Measurements from ENCODE around the gene USP19. TPM values are rescaled to one million over a fixed set of nuclear protein-coding genes. Genes with fewer than 3 reads are reported as not detected.
A peak's percentile ranks its signal among the peaks of the same experiment; 100 is the strongest.

The USP19 gene
- total and polyA plus RNA-seq, 4 donors = 32.5 to 54.4 (median 45.9) TPM

DNA sequence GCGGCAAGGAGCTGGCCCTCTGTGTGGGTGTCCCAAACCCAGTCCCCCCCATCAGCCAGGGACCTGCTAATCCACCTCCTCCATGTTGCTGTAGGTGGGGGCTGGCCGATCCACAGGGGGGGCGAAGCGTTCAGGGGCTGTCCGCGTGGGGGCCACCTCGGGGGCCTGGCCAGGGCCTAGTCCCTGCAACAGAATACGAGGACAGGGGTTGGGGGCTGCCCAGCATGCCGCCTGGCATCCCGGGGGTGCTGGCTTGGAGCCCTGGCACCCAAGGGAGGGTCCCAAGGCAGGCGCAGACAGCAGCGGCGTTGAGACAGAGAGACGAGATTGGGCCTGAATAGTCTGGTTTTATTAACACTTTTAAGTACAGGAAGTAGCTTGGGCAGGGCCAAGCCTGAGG lies 12.3 kb downstream of the USP19 start:
- peaks cover 63% of the 10 kb centered on the region for H3K36me3 ChIP-seq (ENCODE audit: control insufficient read depth, insufficient read depth, low read length)
- no peaks in the 10 kb centered on the region for H3K9me3 ChIP-seq (ENCODE audit: control insufficient read depth, insufficient read depth, low read length)
- no peak overlapping the region for H3K4me3 ChIP-seq (ENCODE audit: low read depth, low read length)
- H3K27ac ChIP-seq (ENCODE audit: low read depth, low read length) = no peak overlapping the region
- no peaks in the 10 kb centered on the region for H3K27me3 ChIP-seq (ENCODE audit: control insufficient read depth, insufficient read depth, low read length)
- 88% methylated on average over 10 of the region's 14 CpGs for whole genome bisulfite sequencing (ENCODE audit: insufficient coverage)
- DNase-seq (ENCODE audit: low read depth in 4 of 6, low spot score in 6 of 6) = no peak
- H3K4me1 ChIP-seq (ENCODE audit: control insufficient read depth, insufficient read depth, low read length) = peaks cover 18% of the 10 kb centered on the region

DNA sequence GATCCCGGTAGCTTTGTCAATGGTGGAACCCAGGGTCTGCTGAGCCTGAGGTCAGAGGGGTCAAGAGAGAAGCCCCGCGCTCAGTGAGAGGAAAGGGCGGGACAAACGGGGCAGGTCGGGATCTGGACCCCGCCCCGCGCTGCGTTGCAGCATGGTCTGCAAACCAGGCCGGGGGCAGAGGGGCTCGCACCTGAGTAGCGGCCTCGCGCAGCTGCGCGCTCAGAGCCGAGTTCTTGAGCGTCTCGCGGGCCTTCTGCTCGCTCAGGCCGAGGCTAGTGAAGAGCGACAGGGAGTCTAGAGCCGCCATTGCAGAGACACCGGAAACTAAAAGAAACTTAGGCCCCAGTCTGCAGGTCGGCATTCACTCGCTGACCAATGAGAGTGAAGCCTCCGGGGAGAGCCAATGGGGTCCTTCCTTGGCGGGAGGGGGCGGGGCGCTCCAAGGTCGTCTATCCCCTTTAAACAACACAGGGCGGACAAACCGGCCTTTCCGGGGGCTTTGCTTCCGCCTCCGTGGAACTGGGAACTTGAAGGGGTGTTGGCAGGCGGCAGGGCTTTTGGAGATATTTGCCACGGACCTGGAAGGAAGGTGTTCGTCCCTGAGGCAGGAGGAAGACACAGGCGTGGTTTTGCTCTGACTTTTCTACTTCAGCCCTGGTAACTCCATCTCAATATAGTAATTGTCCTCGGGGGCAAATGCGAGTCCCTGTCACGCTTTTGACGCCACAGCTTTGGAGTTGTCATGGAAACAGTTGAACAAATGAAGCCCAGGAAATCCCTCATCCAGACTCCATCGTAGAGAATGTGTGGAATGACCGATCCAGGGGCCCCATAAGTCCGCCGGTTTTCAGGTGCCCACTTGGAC lies 16.0 kb downstream of the USP19 start, which contains the start of gene QARS1:
QARS1 (minus strand) TSS at position 331 of the 865 bp plus-strand sequence; CDS start at position 307, 24 bp downstream.
- no peaks in the 10 kb centered on the region for H3K9me3 ChIP-seq (ENCODE audit: control insufficient read depth, insufficient read depth, low read length)
- H3K27ac ChIP-seq (ENCODE audit: low read depth, low read length) = peak within 1 kb of the TSS; percentile 84
- H3K4me1 ChIP-seq (ENCODE audit: control insufficient read depth, insufficient read depth, low read length) = peaks cover 21% of the 10 kb centered on the region
- H3K36me3 ChIP-seq (ENCODE audit: control insufficient read depth, insufficient read depth, low read length) = peaks cover 62% of the 10 kb centered on the region
- peak; percentile 83 to 99 (median 92) for DNase-seq (ENCODE audit: low read depth in 4 of 6, low spot score in 6 of 6)
- peak within 1 kb of the TSS; percentile 97 for H3K4me3 ChIP-seq (ENCODE audit: low read depth, low read length)
- under 1% methylated on average over 47 of the region's 50 CpGs for WGBS (ENCODE audit: insufficient coverage)
- no peaks in the 10 kb centered on the region for H3K27me3 ChIP-seq (ENCODE audit: control insufficient read depth, insufficient read depth, low read length)

DNA sequence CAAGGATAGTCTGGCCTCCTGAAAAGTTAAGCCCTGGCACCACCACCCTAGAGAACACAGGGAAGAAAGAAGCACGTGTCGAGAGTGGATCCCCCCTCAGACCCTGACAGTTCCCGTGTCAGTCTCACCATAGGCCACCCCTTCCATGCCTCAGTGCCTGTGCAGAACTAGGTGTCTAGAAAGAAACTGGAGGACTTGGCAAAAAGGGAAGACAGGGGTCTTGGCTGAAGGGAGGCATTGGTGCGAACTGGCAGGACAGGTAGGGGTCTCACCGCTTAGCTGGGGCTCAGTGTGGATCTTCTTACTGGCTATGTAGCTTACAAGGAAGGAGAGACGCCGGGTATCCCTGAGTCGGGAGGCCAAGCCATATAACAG lies 16.6 kb downstream of the USP19 start:
- peaks cover 21% of the 10 kb centered on the region for H3K4me1 ChIP-seq (ENCODE audit: control insufficient read depth, insufficient read depth, low read length)
- H3K27me3 ChIP-seq (ENCODE audit: control insufficient read depth, insufficient read depth, low read length) = no peaks in the 10 kb centered on the region
- WGBS (ENCODE audit: insufficient coverage) = 3% methylated on average over 5 of the region's 8 CpGs
- peak overlapping the region; percentile 97 for H3K4me3 ChIP-seq (ENCODE audit: low read depth, low read length)
- H3K27ac ChIP-seq (ENCODE audit: low read depth, low read length) = peak overlapping the region; percentile 81
- H3K9me3 ChIP-seq (ENCODE audit: control insufficient read depth, insufficient read depth, low read length) = no peaks in the 10 kb centered on the region
- no peak for DNase-seq (ENCODE audit: low read depth in 4 of 6, low spot score in 6 of 6)
- peaks cover 63% of the 10 kb centered on the region for H3K36me3 ChIP-seq (ENCODE audit: control insufficient read depth, insufficient read depth, low read length)

DNA sequence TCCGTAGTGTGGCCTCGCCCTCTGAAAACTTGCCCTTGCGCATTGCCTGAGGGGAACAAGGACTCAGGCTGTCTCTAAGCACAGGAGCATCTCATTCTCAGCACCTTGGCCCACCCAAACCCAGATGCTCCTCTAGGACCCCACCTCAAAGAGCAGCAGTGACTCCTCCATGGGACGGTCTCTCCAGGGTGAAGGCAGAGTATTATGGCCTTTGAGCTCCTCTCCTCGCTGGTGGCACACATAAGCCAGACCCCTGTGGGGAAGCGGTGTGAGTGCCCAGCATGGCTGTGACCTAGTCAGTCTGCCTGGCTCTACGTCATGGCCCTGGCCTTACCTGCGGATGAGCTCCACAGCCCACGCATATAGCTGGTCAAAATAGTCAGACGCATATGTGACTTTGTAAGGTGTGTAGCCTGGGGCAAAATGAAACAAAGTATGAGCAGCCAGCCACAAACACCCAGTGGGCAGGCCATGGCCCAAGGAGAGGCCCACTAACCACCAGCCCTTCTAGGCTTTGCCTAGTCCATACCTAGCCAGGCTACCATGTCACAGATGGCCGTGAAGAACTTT lies 20.5 kb downstream of the USP19 start:
- DNase-seq (ENCODE audit: low read depth in 4 of 6, low spot score in 6 of 6) = no peak
- Histone ChIP-seq H3K4me1 (ENCODE audit: control insufficient read depth, insufficient read depth, low read length) (peaks cover 20% of the 10 kb centered on the region), H3K9me3 (ENCODE audit: control insufficient read depth, insufficient read depth, low read length) (no peaks in the 10 kb centered on the region), H3K27ac (ENCODE audit: low read depth, low read length) (no peak overlapping the region), H3K4me3 (ENCODE audit: low read depth, low read length) (no peak overlapping the region), H3K27me3 (ENCODE audit: control insufficient read depth, insufficient read depth, low read length) (no peaks in the 10 kb centered on the region), H3K36me3 (ENCODE audit: control insufficient read depth, insufficient read depth, low read length) (peaks cover 65% of the 10 kb centered on the region)
- 95% methylated on average over 9 of the region's 11 CpGs for WGBS (ENCODE audit: insufficient coverage)

DNA sequence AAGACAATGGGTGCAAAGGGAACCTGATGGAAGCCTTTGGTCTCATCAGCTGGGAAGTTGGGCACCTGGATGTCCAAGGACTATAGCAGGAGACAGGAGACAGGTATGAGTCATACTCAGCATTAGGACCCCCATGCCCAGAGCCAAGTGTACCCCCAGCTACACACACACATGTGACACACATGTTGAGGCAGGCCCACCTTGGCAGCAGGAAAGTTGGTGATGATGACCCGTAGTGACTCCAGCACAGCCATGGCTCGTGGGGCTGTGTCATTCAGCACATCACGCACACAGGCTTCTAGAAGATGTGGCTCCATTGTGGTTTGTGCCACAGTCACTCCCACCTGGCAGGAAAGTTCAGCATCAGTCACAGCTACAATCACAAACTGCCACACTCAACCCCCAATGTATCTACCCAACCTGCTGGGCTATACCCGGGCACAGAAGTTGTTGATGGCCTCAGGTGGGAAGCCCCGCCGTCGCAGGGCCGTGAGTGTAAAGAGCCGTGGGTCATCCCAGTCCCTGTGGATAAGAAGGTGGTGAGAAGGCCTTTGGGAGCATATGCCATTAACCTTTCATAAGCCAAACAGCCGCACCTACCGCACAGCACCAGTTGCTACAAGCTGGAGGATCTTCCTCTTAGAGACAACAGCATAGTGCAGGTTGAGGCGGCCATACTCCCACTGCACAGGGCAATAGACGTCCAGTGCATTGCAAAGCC lies 21.6 kb downstream of the USP19 start:
- H3K4me1 ChIP-seq (ENCODE audit: control insufficient read depth, insufficient read depth, low read length) = peaks cover 22% of the 10 kb centered on the region
- H3K9me3 ChIP-seq (ENCODE audit: control insufficient read depth, insufficient read depth, low read length) = no peaks in the 10 kb centered on the region
- 95% methylated on average over 8 of the region's 13 CpGs for WGBS (ENCODE audit: insufficient coverage)
- H3K4me3 ChIP-seq (ENCODE audit: low read depth, low read length) = no peak overlapping the region
- no peak for DNase-seq (ENCODE audit: low read depth in 4 of 6, low spot score in 6 of 6)
- no peak overlapping the region for H3K27ac ChIP-seq (ENCODE audit: low read depth, low read length)
- H3K36me3 ChIP-seq (ENCODE audit: control insufficient read depth, insufficient read depth, low read length) = peaks cover 65% of the 10 kb centered on the region
- H3K27me3 ChIP-seq (ENCODE audit: control insufficient read depth, insufficient read depth, low read length) = no peaks in the 10 kb centered on the region

DNA sequence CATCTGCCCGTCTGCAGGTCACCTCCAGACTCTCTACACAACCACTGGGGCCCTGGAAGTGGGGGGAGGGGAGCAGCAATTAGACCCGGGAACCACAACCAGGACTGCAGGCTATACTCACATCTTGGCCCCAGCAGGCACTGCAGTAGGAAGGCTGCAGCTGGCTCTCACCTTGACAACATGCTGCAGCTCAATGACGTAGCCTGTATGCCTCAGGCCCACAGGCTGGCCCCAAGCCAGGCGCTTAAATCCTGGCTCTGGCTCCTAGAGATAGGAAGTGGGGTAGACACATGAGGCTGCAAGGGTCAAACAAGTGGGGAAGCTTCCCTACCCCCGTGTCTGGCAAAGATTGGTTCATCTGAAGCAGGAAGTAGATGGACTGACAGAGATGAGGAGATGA lies 22.2 kb downstream of the USP19 start:
- Histone ChIP-seq H3K4me1 (ENCODE audit: control insufficient read depth, insufficient read depth, low read length) (peaks cover 16% of the 10 kb centered on the region), H3K36me3 (ENCODE audit: control insufficient read depth, insufficient read depth, low read length) (peaks cover 63% of the 10 kb centered on the region), H3K27ac (ENCODE audit: low read depth, low read length) (no peak overlapping the region), H3K9me3 (ENCODE audit: control insufficient read depth, insufficient read depth, low read length) (no peaks in the 10 kb centered on the region), H3K4me3 (ENCODE audit: low read depth, low read length) (no peak overlapping the region), H3K27me3 (ENCODE audit: control insufficient read depth, insufficient read depth, low read length) (no peaks in the 10 kb centered on the region)
- peak in 1 of 6 donors; percentile 7 for DNase-seq (ENCODE audit: low read depth in 4 of 6, low spot score in 6 of 6)
- WGBS (ENCODE audit: insufficient coverage) = 64% methylated on average over 2 of the region's 5 CpGs

DNA sequence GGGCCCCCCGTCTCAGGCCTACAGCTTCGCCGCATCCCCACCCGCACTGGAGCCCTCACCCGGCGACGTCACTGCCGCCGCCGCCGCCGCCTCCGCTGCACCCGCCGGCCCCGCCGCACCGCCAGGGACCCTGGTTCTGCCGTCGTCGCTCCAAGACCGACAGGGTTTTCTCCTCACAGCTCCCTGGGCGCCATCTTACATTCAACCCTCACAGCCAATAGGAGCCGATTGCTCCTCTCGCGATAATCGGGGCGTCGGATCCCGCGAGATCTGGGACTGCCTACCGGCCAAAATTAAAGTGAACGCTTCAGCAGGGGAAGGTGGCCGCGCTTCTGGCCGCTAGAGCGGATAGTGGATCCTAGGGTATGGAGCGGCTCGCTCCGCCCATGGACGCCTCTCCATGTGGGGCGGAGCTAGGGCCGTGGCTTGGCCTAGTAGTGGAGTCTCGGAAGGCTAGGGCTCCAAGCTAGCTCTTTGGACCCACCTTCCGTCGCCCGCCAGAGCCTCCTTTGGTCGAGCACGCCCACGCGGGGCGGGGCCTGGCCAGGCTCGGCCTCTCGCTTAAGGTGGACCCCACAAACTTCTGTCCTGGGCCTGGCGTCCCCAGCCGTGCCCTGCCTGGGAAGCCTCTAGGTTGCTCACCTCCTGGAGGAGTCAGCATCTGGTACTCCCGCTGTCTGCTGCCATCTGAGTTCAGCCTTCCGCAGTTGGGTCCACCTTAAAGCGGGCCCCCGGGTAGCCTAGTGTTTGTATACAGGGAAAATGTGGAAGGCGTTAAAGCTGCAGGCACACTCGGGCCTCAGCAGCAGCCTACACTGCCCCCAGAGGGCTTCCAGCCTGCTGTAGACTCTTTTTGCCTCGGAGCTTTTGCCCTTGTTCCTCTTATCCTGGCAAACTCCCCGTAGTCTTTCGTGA lies 26.5 kb downstream of the USP19 start, which contains the start of gene QRICH1:
QRICH1 (minus strand) TSS at position 219 of the 915 bp plus-strand sequence. CDS start 17,054 bp downstream, outside the sequence.
- Histone ChIP-seq H3K36me3 (ENCODE audit: control insufficient read depth, insufficient read depth, low read length) (peaks cover 21% of the 10 kb centered on the region), H3K27ac (ENCODE audit: low read depth, low read length) (peak within 1 kb of the TSS; percentile 97), H3K4me3 (ENCODE audit: low read depth, low read length) (peak within 1 kb of the TSS; percentile 80), H3K27me3 (ENCODE audit: control insufficient read depth, insufficient read depth, low read length) (no peaks in the 10 kb centered on the region), H3K9me3 (ENCODE audit: control insufficient read depth, insufficient read depth, low read length) (no peaks in the 10 kb centered on the region), H3K4me1 (ENCODE audit: control insufficient read depth, insufficient read depth, low read length) (peaks cover 24% of the 10 kb centered on the region)
- DNase-seq (ENCODE audit: low read depth in 4 of 6, low spot score in 6 of 6) = peak; percentile 97 to 99 (median 98)
- under 1% methylated on average over 65 of the region's 65 CpGs for WGBS (ENCODE audit: insufficient coverage)

DNA sequence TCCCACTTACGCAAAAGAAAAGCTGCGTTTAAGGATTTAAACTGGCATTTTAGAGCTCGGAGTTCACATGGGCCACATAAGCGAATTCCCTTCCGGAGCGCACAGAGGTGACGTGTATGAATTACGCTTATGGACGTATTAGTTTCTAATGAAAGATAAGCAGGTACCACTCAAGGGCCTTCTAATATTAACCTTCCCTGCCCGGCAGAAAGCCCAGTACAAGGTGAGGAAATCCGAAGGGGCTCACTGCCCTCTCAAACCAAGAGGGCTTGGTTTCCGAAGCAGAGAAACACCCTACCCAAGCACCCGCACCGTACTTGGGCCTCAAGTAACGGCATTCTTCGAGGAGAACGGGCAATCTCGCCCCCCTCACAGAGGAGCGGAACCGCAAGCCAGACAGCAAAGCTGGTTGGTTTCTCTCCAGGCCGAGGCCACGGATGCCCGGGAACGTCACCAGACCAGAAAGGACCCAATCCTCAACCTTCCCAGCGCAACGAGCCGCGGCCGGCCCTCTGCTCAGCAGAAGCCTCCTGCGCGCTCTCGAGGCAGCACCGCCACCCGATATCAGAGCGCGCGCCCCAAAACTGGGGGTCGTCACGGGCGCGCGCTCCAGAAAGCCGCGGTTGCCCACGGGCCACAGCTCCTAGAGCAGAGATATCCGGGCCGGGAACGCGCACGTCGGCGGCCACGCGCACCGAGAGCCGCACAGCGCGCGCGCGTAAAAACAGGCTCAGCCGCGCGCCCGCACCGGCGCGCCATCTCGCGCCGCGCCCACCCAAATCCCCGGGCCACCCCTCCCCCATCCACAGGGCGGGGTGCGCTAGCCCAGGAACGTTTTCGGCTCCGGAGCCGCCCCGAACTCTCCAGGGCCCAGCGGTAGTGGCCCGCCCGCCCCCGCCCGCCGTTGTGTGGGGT lies 27.4 kb downstream of the USP19 start:
- H3K27me3 ChIP-seq (ENCODE audit: control insufficient read depth, insufficient read depth, low read length) = no peaks in the 10 kb centered on the region

More for the DNA sequence above, 27.4 kb downstream of the USP19 start:
- DNase-seq (ENCODE audit: low read depth in 4 of 6, low spot score in 6 of 6) = peak; percentile 70 to 95 (median 77)
- WGBS (ENCODE audit: insufficient coverage) = under 1% methylated on average over 70 of the region's 86 CpGs
- Histone ChIP-seq H3K9me3 (ENCODE audit: control insufficient read depth, insufficient read depth, low read length) (no peaks in the 10 kb centered on the region), H3K36me3 (ENCODE audit: control insufficient read depth, insufficient read depth, low read length) (peaks cover 18% of the 10 kb centered on the region), H3K27ac (ENCODE audit: low read depth, low read length) (peak overlapping the region; percentile 97), H3K4me3 (ENCODE audit: low read depth, low read length) (peak overlapping the region; percentile 80), H3K4me1 (ENCODE audit: control insufficient read depth, insufficient read depth, low read length) (peaks cover 24% of the 10 kb centered on the region)
